Activated naive CD4-positive, alpha-beta T cell treated with anti-CD3 and anti-CD28 coated beads, Interleukin-2, amount 50 U/mL, for 24 hours (primary cell): Measurements from ENCODE around the gene SYVN1.

Source experiments
- H3K27ac Mint-ChIP-seq: one replicate; pipeline ENCODE4 v1.8.0; 2021; ENCODE audit warnings: mild to moderate bottlenecking, mixed read lengths
- H3K27me3 Mint-ChIP-seq: one replicate; pipeline ENCODE4 v1.8.0; 2021; ENCODE audit warnings: mixed read lengths
- H3K36me3 Mint-ChIP-seq: one replicate; pipeline ENCODE4 v1.8.0; 2021; ENCODE audit warnings: mixed read lengths
- H3K4me1 Mint-ChIP-seq: one replicate; pipeline ENCODE4 v1.8.0; 2021; ENCODE audit warnings: mixed read lengths
- H3K4me3 Mint-ChIP-seq: one replicate; pipeline ENCODE4 v1.8.0; 2021; ENCODE audit warnings: mild to moderate bottlenecking, mixed read lengths
- H3K9me3 Mint-ChIP-seq: one replicate; pipeline ENCODE4 v1.8.0; 2021; ENCODE audit warnings: mixed read lengths

Gene SYVN1

DNA sequence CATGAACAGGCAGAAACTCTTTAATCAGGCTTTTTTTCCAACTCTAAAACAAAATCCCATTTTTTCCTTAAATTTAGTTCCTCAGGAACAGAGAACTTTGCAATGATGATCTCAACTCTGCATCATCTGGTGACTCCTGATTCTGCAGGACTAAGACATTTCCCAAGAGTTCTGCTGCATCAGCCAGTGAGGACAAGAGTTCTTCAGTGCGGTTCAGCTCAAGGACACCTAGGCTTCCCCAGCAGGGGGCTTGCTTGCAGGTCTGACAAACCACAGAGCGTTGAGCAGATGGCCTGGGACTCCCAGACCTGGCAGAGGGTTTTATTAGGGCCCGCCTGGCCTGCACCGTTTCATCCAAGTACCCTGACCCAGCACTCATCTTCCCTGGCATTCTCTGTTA, 56.9 kb downstream of the SYVN1 start:
- Mint-ChIP-seq H3K27ac (no peak overlapping the region), H3K4me1 (peaks cover 9% of the 10 kb centered on the region), H3K36me3 (no peaks in the 10 kb centered on the region), H3K4me3 (no peak overlapping the region), H3K27me3 (no peaks in the 10 kb centered on the region), H3K9me3 (no peaks in the 10 kb centered on the region)
